Measurements from ENCODE around the gene PITPNB.

The PITPNB gene

GRCh38 chr22:27918341-27919221, 475 bp downstream of the PITPNB start:
- DNase-seq: peak; percentile 53

GRCh38 chr22:27915986-27916385, 3.1 kb downstream of the PITPNB start:
- no peak for DNase-seq

- peak; percentile 87 for DNase-seq
Observed at GRCh38 chr22:27913162-27913741, 5.8 kb downstream of the PITPNB start.

- DNase-seq: no peak
Observed at GRCh38 chr22:27912101-27912500, 7.0 kb downstream of the PITPNB start.

- peak; percentile 25 for DNase-seq
Observed at GRCh38 chr22:27911330-27911729, 7.7 kb downstream of the PITPNB start.

- no peak for DNase-seq
Observed at GRCh38 chr22:27906241-27906640, 12.8 kb downstream of the PITPNB start.

GRCh38 chr22:27905653-27906052, 13.4 kb downstream of the PITPNB start:
- no peak for DNase-seq

GRCh38 chr22:27903805-27904473, 15.1 kb downstream of the PITPNB start:
- peak; percentile 83 for DNase-seq

- no peak for DNase-seq
Observed at GRCh38 chr22:27900153-27900552, 18.9 kb downstream of the PITPNB start.

GRCh38 chr22:27896245-27896644, 22.8 kb downstream of the PITPNB start:
- no peak for DNase-seq

- no peak for DNase-seq
Observed at GRCh38 chr22:27895600-27895999, 23.5 kb downstream of the PITPNB start.

GRCh38 chr22:27892811-27893210, 26.2 kb downstream of the PITPNB start:
- no peak for DNase-seq

- no peak for DNase-seq
Observed at GRCh38 chr22:27892064-27892463, 27.0 kb downstream of the PITPNB start.

GRCh38 chr22:27888310-27888709, 30.7 kb downstream of the PITPNB start:
- DNase-seq: no peak

GRCh38 chr22:27886843-27887151, 32.3 kb downstream of the PITPNB start:
- DNase-seq: no peak

- peak; percentile 48 for DNase-seq
Observed at GRCh38 chr22:27885977-27886842, 32.8 kb downstream of the PITPNB start.

- DNase-seq: no peak
Observed at GRCh38 chr22:27883656-27884350, 35.3 kb downstream of the PITPNB start.

GRCh38 chr22:27882507-27883290, 36.4 kb downstream of the PITPNB start:
- DNase-seq: no peak

- no peak for DNase-seq
Observed at GRCh38 chr22:27881421-27881820, 37.6 kb downstream of the PITPNB start.

GRCh38 chr22:27880778-27881394, 38.2 kb downstream of the PITPNB start:
- DNase-seq: peak; percentile 74

- peak; percentile 59 for DNase-seq
Observed at GRCh38 chr22:27879923-27880322, 39.1 kb downstream of the PITPNB start.
